ENCODE data around the gene ZSWIM3.

Gene ZSWIM3

DNA sequence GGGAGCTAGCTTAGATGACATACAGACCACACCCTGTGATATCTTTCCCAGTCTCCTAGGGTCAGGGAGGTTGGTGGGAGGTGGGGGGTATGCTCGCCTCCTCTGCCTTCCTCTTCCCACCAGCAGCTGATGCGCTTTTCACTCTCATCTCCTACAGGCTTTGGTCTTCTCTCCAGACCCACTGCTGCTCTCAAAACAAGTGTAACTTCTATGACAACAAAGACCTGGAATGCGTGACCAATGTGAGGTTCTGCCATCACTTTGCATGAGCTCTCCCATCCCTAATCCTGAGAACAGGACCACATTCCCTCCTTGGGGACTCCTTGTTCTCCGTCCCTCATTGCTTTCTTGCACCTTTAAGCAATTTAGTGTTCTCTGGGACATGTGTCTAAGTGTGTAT lies 36.4 kb downstream of the ZSWIM3 start:
- no peak overlapping the region for H2AFZ ChIP-seq (ENCODE audit: low read length)
- H3K79me2 ChIP-seq (ENCODE audit: low read length), result peaks cover 18% of the 10 kb centered on the region
- DNase-seq, result no peak
- no peaks in the 10 kb centered on the region for H3K9me2 ChIP-seq (replicated peaks; ENCODE audit: insufficient read depth, low read length)
- H4K20me1 ChIP-seq (ENCODE audit: insufficient read depth, low read length), result no peaks in the 10 kb centered on the region
- H3K9ac ChIP-seq (ENCODE audit: low read length), result no peak overlapping the region
- TF ChIP-seq, protein P1, sequence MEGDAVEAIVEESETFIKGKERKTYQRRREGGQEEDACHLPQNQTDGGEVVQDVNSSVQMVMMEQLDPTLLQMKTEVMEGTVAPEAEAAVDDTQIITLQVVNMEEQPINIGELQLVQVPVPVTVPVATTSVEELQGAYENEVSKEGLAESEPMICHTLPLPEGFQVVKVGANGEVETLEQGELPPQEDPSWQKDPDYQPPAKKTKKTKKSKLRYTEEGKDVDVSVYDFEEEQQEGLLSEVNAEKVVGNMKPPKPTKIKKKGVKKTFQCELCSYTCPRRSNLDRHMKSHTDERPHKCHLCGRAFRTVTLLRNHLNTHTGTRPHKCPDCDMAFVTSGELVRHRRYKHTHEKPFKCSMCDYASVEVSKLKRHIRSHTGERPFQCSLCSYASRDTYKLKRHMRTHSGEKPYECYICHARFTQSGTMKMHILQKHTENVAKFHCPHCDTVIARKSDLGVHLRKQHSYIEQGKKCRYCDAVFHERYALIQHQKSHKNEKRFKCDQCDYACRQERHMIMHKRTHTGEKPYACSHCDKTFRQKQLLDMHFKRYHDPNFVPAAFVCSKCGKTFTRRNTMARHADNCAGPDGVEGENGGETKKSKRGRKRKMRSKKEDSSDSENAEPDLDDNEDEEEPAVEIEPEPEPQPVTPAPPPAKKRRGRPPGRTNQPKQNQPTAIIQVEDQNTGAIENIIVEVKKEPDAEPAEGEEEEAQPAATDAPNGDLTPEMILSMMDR (IDR thresholded peaks at IDR 0.05; ENCODE audit: low read length), result no peak
- TF ChIP-seq EZH2phosphoT487 (IDR thresholded peaks at IDR 0.05; ENCODE audit: low read length), result no peak
- no peak for TF ChIP-seq EZH2 (optimal IDR thresholded peaks at IDR 0.05; ENCODE audit: low read depth, low read length)
- no peaks in the 10 kb centered on the region for H3K9me3 ChIP-seq (replicated peaks; ENCODE audit: insufficient read depth, low read length)
- H3F3A ChIP-seq (ENCODE audit: insufficient read depth, low read length), result peaks cover 21% of the 10 kb centered on the region
- no peak overlapping the region for H3K4me2 ChIP-seq (ENCODE audit: low read depth, low read length)
- no peaks in the 10 kb centered on the region for H3K27me3 ChIP-seq (replicated peaks; ENCODE audit: insufficient read depth, low read length)
- H3K36me3 ChIP-seq (replicated peaks; ENCODE audit: insufficient read depth, low read length), result no peaks in the 10 kb centered on the region
- no peak overlapping the region; the same call in 1 of the 2 replicates for H3K27ac ChIP-seq (ENCODE audit: low read length)
- H3K4me1 ChIP-seq (ENCODE audit: low read length), result peaks cover 14% of the 10 kb centered on the region
- H3K4me3 ChIP-seq (ENCODE audit: low read length), result no peak overlapping the region

DNA sequence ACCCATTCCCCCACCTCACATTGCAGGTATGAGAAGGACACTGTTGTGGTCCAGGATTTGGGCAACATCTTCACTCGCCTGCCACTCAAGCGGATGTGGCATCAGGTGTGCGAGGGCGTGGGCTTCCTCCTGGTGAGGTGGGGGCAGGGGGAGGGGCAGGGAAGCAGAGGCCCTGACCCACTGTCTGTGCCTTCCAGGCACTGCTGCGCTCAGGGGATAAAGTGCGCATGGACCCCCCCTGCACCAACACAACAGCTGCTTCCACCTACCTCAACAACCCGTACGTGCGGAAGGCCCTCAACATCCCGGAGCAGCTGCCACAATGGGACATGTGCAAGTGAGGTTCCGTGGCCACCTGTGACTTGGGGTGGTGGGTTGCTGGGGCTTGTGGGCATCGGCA lies 37.4 kb downstream of the ZSWIM3 start:
- Histone ChIP-seq H3K79me2 (ENCODE audit: low read length) (peaks cover 18% of the 10 kb centered on the region), H3K4me2 (ENCODE audit: low read depth, low read length) (no peak overlapping the region), H2AFZ (ENCODE audit: low read length) (no peak overlapping the region), H3K36me3 (replicated peaks; ENCODE audit: insufficient read depth, low read length) (no peaks in the 10 kb centered on the region), H3K4me1 (ENCODE audit: low read length) (peaks cover 14% of the 10 kb centered on the region), H3K4me3 (ENCODE audit: low read length) (no peak overlapping the region), H4K20me1 (ENCODE audit: insufficient read depth, low read length) (no peaks in the 10 kb centered on the region), H3K9me3 (replicated peaks; ENCODE audit: insufficient read depth, low read length) (no peaks in the 10 kb centered on the region), H3K27me3 (replicated peaks; ENCODE audit: insufficient read depth, low read length) (no peaks in the 10 kb centered on the region), H3K9me2 (replicated peaks; ENCODE audit: insufficient read depth, low read length) (no peaks in the 10 kb centered on the region), H3K27ac (ENCODE audit: low read length) (no peak overlapping the region), H3K9ac (ENCODE audit: low read length) (no peak overlapping the region), H3F3A (ENCODE audit: insufficient read depth, low read length) (peaks cover 21% of the 10 kb centered on the region)
- no peak for DNase-seq
- TF ChIP-seq EZH2phosphoT487 (IDR thresholded peaks at IDR 0.05; ENCODE audit: low read length), result no peak
- no peak for TF ChIP-seq EZH2 (optimal IDR thresholded peaks at IDR 0.05; ENCODE audit: low read depth, low read length)

DNA sequence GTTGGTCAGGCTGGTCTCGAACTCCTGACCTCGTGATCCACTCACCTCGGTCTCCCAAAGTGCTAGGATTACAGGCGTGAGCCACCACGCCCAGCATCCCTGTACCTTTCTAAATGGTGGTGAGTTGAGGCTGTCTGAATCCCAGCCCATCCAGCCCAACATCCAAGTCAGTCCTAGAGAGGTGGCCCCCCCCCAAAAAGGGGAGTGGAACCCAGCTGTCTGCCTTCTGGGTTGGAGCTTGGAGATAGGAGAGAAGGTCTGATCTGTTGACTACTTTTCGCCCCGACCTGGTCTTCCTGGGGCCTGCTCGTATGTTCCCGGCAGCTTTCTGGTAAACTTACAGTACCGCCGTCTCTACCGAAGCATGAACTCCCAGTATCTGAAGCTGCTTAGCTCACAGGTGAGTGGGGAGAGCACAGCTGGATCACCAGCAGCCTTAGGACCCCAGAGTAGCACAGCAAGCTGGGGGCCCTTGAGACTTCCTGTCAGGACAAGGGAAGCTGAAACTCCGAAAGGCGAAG lies 39.3 kb downstream of the ZSWIM3 start:
- Histone ChIP-seq H3K9me3 (replicated peaks; ENCODE audit: insufficient read depth, low read length) (no peaks in the 10 kb centered on the region), H3K9me2 (replicated peaks; ENCODE audit: insufficient read depth, low read length) (no peaks in the 10 kb centered on the region), H3K9ac (ENCODE audit: low read length) (no peak overlapping the region), H3K36me3 (replicated peaks; ENCODE audit: insufficient read depth, low read length) (no peaks in the 10 kb centered on the region), H3K79me2 (ENCODE audit: low read length) (peaks cover 13% of the 10 kb centered on the region), H3K27ac (ENCODE audit: low read length) (no peak overlapping the region), H2AFZ (ENCODE audit: low read length) (no peak overlapping the region), H4K20me1 (ENCODE audit: insufficient read depth, low read length) (no peaks in the 10 kb centered on the region), H3K4me3 (ENCODE audit: low read length) (no peak overlapping the region), H3K4me2 (ENCODE audit: low read depth, low read length) (no peak overlapping the region), H3K27me3 (replicated peaks; ENCODE audit: insufficient read depth, low read length) (no peaks in the 10 kb centered on the region), H3F3A (ENCODE audit: insufficient read depth, low read length) (peaks cover 15% of the 10 kb centered on the region), H3K4me1 (ENCODE audit: low read length) (peaks cover 14% of the 10 kb centered on the region)
- DNase-seq, result no peak
- TF ChIP-seq, protein P1 (IDR thresholded peaks at IDR 0.05; ENCODE audit: low read length), result no peak
- TF ChIP-seq EZH2phosphoT487 (IDR thresholded peaks at IDR 0.05; ENCODE audit: low read length), result no peak
- no peak for TF ChIP-seq EZH2 (optimal IDR thresholded peaks at IDR 0.05; ENCODE audit: low read depth, low read length)

DNA sequence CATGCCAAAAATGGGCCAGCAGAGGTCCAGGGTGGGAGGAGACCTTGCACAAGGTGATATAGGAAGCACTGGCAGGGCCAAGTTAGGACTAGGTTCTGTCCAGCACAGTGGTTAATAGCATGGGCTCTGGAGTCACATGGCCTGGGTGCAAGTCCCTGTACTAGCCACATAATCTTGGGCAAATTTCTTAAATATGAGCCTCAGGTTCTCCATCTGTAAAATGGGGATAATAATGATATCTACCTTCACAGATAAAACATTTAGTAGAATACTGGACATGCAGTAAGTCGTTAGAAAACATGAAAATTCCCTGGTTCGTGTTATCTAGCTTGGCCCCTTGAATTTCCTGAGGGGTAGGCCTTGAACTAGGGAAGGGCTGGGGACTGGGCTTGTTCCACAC lies 39.9 kb downstream of the ZSWIM3 start:
- no peak overlapping the region for H3K27ac ChIP-seq (ENCODE audit: low read length)
- no peaks in the 10 kb centered on the region for H3K9me3 ChIP-seq (replicated peaks; ENCODE audit: insufficient read depth, low read length)
- peaks cover 7% of the 10 kb centered on the region for H3K79me2 ChIP-seq (ENCODE audit: low read length)
- no peak for TF ChIP-seq EZH2 (optimal IDR thresholded peaks at IDR 0.05; ENCODE audit: low read depth, low read length)
- no peak for TF ChIP-seq EZH2phosphoT487 (IDR thresholded peaks at IDR 0.05; ENCODE audit: low read length)
- TF ChIP-seq, protein P1 (IDR thresholded peaks at IDR 0.05; ENCODE audit: low read length), result no peak
- DNase-seq, result no peak
- no peak overlapping the region for H3K9ac ChIP-seq (ENCODE audit: low read length)
- H3K36me3 ChIP-seq (replicated peaks; ENCODE audit: insufficient read depth, low read length), result no peaks in the 10 kb centered on the region
- no peak overlapping the region for H2AFZ ChIP-seq (ENCODE audit: low read length)
- H3K27me3 ChIP-seq (replicated peaks; ENCODE audit: insufficient read depth, low read length), result no peaks in the 10 kb centered on the region
- H3K4me2 ChIP-seq (ENCODE audit: low read depth, low read length), result no peak overlapping the region
- no peak overlapping the region for H3K4me3 ChIP-seq (ENCODE audit: low read length)
- H3K9me2 ChIP-seq (replicated peaks; ENCODE audit: insufficient read depth, low read length), result no peaks in the 10 kb centered on the region
- H3K4me1 ChIP-seq (ENCODE audit: low read length), result peaks cover 10% of the 10 kb centered on the region
- peaks cover 9% of the 10 kb centered on the region for H3F3A ChIP-seq (ENCODE audit: insufficient read depth, low read length)
- no peaks in the 10 kb centered on the region for H4K20me1 ChIP-seq (ENCODE audit: insufficient read depth, low read length)
